NB4 (cell line): ENCODE results near the gene PIK3C2B.

Source experiments
- DNase-seq: peaks from one replicate; pipeline ENCODE4 v3.0.0; 2010; ENCODE audit warnings: low read depth
- H3K4me3 ChIP-seq: one replicate; pipeline ENCODE4 v1.5.1; 2011; ENCODE audit warnings: mild to moderate bottlenecking, low read depth, low read length, moderate library complexity
- CTCF ChIP-seq: IDR thresholded peaks from one replicate; pipeline ENCODE4 v1.5.1; 2012; ENCODE audit warnings: low read depth, low read length
- MAX ChIP-seq: IDR thresholded peaks from 2 replicates; pipeline ENCODE4 v1.6.1; 2011; ENCODE audit warnings: low read depth, low read length
- MYC ChIP-seq: IDR thresholded peaks from 2 replicates; pipeline ENCODE4 v1.6.1; 2011; ENCODE audit warnings: low read depth, low read length
- POLR2A ChIP-seq: IDR thresholded peaks from 2 replicates; pipeline ENCODE4 v1.6.1; 2011; ENCODE audit warnings: mild to moderate bottlenecking; ENCODE audit not compliant: insufficient read length; ENCODE audit errors: extremely low read depth

Gene PIK3C2B

GRCh38 chr1:204471687-204472086 is 22.9 kb downstream of the PIK3C2B start:
- TF ChIP-seq MYC (no peak), CTCF (no peak)
- no peak for DNase-seq
- no peak overlapping the region for H3K4me3 ChIP-seq

- no peak for TF ChIP-seq MAX
- no peak for TF ChIP-seq POLR2A
- TF ChIP-seq MYC: no peak
- TF ChIP-seq CTCF: no peak
- DNase-seq: no peak
- H3K4me3 ChIP-seq: no peak overlapping the region
Measured at GRCh38 chr1:204469304-204469703, 25.3 kb downstream of the PIK3C2B start.

GRCh38 chr1:204468766-204469302 is 25.8 kb downstream of the PIK3C2B start:
- H3K4me3 ChIP-seq: no peak overlapping the region
- TF ChIP-seq MYC (no peak), MAX (no peak), POLR2A (no peak), CTCF (no peak)
- no peak for DNase-seq

GRCh38 chr1:204468206-204468605 is 26.4 kb downstream of the PIK3C2B start:
- DNase-seq: no peak
- TF ChIP-seq MAX (no peak), POLR2A (no peak), CTCF (no peak), MYC (no peak)
- no peak overlapping the region for H3K4me3 ChIP-seq

GRCh38 chr1:204466416-204467405 is 27.9 kb downstream of the PIK3C2B start:
- peak; percentile 28 for DNase-seq
- no peak for TF ChIP-seq MAX
- TF ChIP-seq MYC: no peak
- TF ChIP-seq CTCF: no peak
- TF ChIP-seq POLR2A: no peak
- no peak overlapping the region for H3K4me3 ChIP-seq
